ENCODE data around the gene ARV1.

The ARV1 gene

GRCh38 chr1:231011963-231012362 lies 33.1 kb downstream of the ARV1 start:
- H3K4me1 ChIP-seq (ENCODE audit: insufficient read depth, low read length, poor library complexity, severe bottlenecking): no peaks in the 10 kb centered on the region
- H3K4me2 ChIP-seq (ENCODE audit: low read depth, low read length, poor library complexity, severe bottlenecking): no peak overlapping the region
- no peak overlapping the region for H2AFZ ChIP-seq (ENCODE audit: low read length)
- H3K27me3 ChIP-seq (ENCODE audit: insufficient read depth, low read length, poor library complexity, severe bottlenecking): no peaks in the 10 kb centered on the region
- TF ChIP-seq EZH2phosphoT487 (IDR thresholded peaks at IDR 0.05; ENCODE audit: borderline replicate concordance) (no peak), CTCF (conservative IDR thresholded peaks at IDR 0.05; ENCODE audit: low read length) (no peak)
- H3F3A ChIP-seq (ENCODE audit: low read depth): no peaks in the 10 kb centered on the region
- H4K20me1 ChIP-seq (ENCODE audit: insufficient read depth, low read length, poor library complexity, severe bottlenecking): no peaks in the 10 kb centered on the region
- H3K9me3 ChIP-seq (ENCODE audit: insufficient read depth, low read depth, low read length): no peaks in the 10 kb centered on the region
- no peaks in the 10 kb centered on the region for H3K36me3 ChIP-seq (ENCODE audit: insufficient read depth, low read length)
- H3K4me3 ChIP-seq (ENCODE audit: low read length, poor library complexity, severe bottlenecking): no peak overlapping the region
- H3K79me2 ChIP-seq (ENCODE audit: insufficient read depth, low read length): no peaks in the 10 kb centered on the region
- H3K9ac ChIP-seq (ENCODE audit: low read depth, low read length, poor library complexity, severe bottlenecking): no peak overlapping the region
- no peaks in the 10 kb centered on the region for H3K9me2 ChIP-seq (replicated peaks; ENCODE audit: low read depth, low read length)

GRCh38 chr1:231013391-231014015 lies 34.6 kb downstream of the ARV1 start:
- no peaks in the 10 kb centered on the region for H3K79me2 ChIP-seq (ENCODE audit: insufficient read depth, low read length)
- TF ChIP-seq CTCF (conservative IDR thresholded peaks at IDR 0.05; ENCODE audit: low read length): no peak
- no peak for TF ChIP-seq EZH2phosphoT487 (IDR thresholded peaks at IDR 0.05; ENCODE audit: borderline replicate concordance)
- no peaks in the 10 kb centered on the region for H3K27me3 ChIP-seq (ENCODE audit: insufficient read depth, low read length, poor library complexity, severe bottlenecking)
- no peak overlapping the region for H2AFZ ChIP-seq (ENCODE audit: low read length)
- no peak overlapping the region for H3K4me2 ChIP-seq (ENCODE audit: low read depth, low read length, poor library complexity, severe bottlenecking)
- no peaks in the 10 kb centered on the region for H3K36me3 ChIP-seq (ENCODE audit: insufficient read depth, low read length)
- H3K9ac ChIP-seq (ENCODE audit: low read depth, low read length, poor library complexity, severe bottlenecking): no peak overlapping the region
- no peaks in the 10 kb centered on the region for H4K20me1 ChIP-seq (ENCODE audit: insufficient read depth, low read length, poor library complexity, severe bottlenecking)
- no peaks in the 10 kb centered on the region for H3K9me2 ChIP-seq (replicated peaks; ENCODE audit: low read depth, low read length)
- H3K4me1 ChIP-seq (ENCODE audit: insufficient read depth, low read length, poor library complexity, severe bottlenecking): no peaks in the 10 kb centered on the region
- H3K4me3 ChIP-seq (ENCODE audit: low read length, poor library complexity, severe bottlenecking): no peak overlapping the region
- H3K9me3 ChIP-seq (ENCODE audit: insufficient read depth, low read depth, low read length): no peaks in the 10 kb centered on the region
- H3F3A ChIP-seq (ENCODE audit: low read depth): no peaks in the 10 kb centered on the region

- H3K4me2 ChIP-seq (ENCODE audit: low read depth, low read length, poor library complexity, severe bottlenecking): no peak overlapping the region
Measured at GRCh38 chr1:231016234-231016633, 37.3 kb downstream of the ARV1 start.

More at GRCh38 chr1:231016234-231016633, 37.3 kb downstream of the ARV1 start:
- H3K4me1 ChIP-seq (ENCODE audit: insufficient read depth, low read length, poor library complexity, severe bottlenecking): peaks cover 7% of the 10 kb centered on the region
- no peak overlapping the region for H3K9ac ChIP-seq (ENCODE audit: low read depth, low read length, poor library complexity, severe bottlenecking)
- no peaks in the 10 kb centered on the region for H3K9me3 ChIP-seq (ENCODE audit: insufficient read depth, low read depth, low read length)
- no peaks in the 10 kb centered on the region for H3F3A ChIP-seq (ENCODE audit: low read depth)
- H3K27me3 ChIP-seq (ENCODE audit: insufficient read depth, low read length, poor library complexity, severe bottlenecking): no peaks in the 10 kb centered on the region
- no peaks in the 10 kb centered on the region for H3K36me3 ChIP-seq (ENCODE audit: insufficient read depth, low read length)
- no peak overlapping the region for H3K4me3 ChIP-seq (ENCODE audit: low read length, poor library complexity, severe bottlenecking)
- no peaks in the 10 kb centered on the region for H3K79me2 ChIP-seq (ENCODE audit: insufficient read depth, low read length)
- TF ChIP-seq EZH2phosphoT487 (IDR thresholded peaks at IDR 0.05; ENCODE audit: borderline replicate concordance) (no peak), CTCF (conservative IDR thresholded peaks at IDR 0.05; ENCODE audit: low read length) (no peak)
- H2AFZ ChIP-seq (ENCODE audit: low read length): no peak overlapping the region
- no peaks in the 10 kb centered on the region for H4K20me1 ChIP-seq (ENCODE audit: insufficient read depth, low read length, poor library complexity, severe bottlenecking)
- H3K9me2 ChIP-seq (replicated peaks; ENCODE audit: low read depth, low read length): no peaks in the 10 kb centered on the region

All from Loucy (cell line).